A549 treated with AZD9567 at 1 μM for 4 hours (cell line): ENCODE data around the gene DPH1. TPM values are rescaled to one million over a fixed set of nuclear protein-coding genes. Genes with fewer than 3 reads are reported as not detected.

Experiments
- total RNA-seq: library from RNA; stranded (reverse); fragments of 200-300 nt; extraction: Qiagen RNA extraction; gene quantifications from 5 replicates; pipeline ENCODE4 v1.2.3, GENCODE V29; 2022; ENCODE audit not compliant: insufficient read depth

The DPH1 gene
- total RNA-seq: 38.7 to 45.2 TPM (median 44.8 TPM) in 5 replicates

GRCh38 chr17:2029911-2030778 lies at the start of gene DPH1:
TSS of gene DPH1 (plus strand) at chr17:2030153. CDS start at chr17:2030170, 17 bp downstream.

GRCh38 chr17:2025220-2025621 lies 4.7 kb upstream of the DPH1 start, which contains the start of gene RTN4RL1:
TSS of gene RTN4RL1 (minus strand) at chr17:2025334. CDS start at chr17:2024865, 469 bp downstream.

GRCh38 chr17:2041561-2042389 lies 11.8 kb downstream of the DPH1 start, which contains the start of gene OVCA2:
TSS of gene OVCA2 (plus strand) at chr17:2042022. CDS start at chr17:2042048, 26 bp downstream.

GRCh38 chr17:2054512-2055291 lies 24.7 kb downstream of the DPH1 start, which contains the start of gene HIC1:
TSS of gene HIC1 (plus strand) at chr17:2055103. CDS start at chr17:2056691, 1,588 bp downstream.

Other genes with a start within 250 kb of the DPH1 start
- 7.6 to 10.7 TPM (median 9.8 TPM) in 5 replicates for gene SMYD4, start 200.3 kb upstream of the DPH1 start, total RNA-seq
- gene RPA1, start 200.1 kb upstream of the DPH1 start, total RNA-seq: 71.8 to 79.4 TPM (median 75.2 TPM) in 5 replicates
- gene RTN4RL1, start 4.8 kb upstream of the DPH1 start, total RNA-seq: 7.9 to 10.0 TPM (median 8.3 TPM) in 5 replicates
- 48.0 to 77.6 TPM (median 70.2 TPM) in 5 replicates for gene OVCA2, start 11.9 kb downstream of the DPH1 start, total RNA-seq
- gene HIC1, start 24.9 kb downstream of the DPH1 start, total RNA-seq: 1.4 to 1.8 TPM (median 1.6 TPM) in 4 of 5 replicates, not detected in the other